ENCODE results near the gene ZNF205. TPM values are rescaled to one million over a fixed set of nuclear protein-coding genes. Genes with fewer than 3 reads are reported as not detected.

The ZNF205 gene
- total RNA-seq, 1 experiment from 2014 or later = 17.0 TPM

DNA sequence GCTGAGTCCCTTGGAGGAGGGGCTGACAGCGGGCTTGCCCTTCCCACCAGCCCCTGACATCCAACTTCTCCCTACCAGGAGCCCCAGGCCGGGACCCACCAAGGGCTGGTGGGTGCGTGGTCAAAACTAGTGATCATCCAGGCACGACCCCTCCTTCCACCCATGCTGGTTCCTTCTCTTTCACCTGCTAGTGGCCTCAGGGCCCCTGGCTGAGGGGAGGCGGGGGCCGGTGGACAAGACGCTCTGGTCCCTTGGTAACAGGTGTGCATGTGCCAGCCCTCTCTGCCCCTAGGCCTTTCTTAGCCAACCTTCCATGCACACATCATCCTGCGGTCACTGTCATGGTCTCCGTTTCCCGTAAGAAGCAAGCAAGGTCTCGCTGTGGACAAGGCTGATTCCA lies 30.8 kb downstream of the ZNF205 start:
- Histone ChIP-seq H3K4me2 (ENCODE audit: low read length) (no peak overlapping the region), H3K4me1 (ENCODE audit: control insufficient read depth in 1 of 2, insufficient read depth in 2 of 2, low read length in 2 of 2) (0 out of 4 replicates have a peak, but pooled peaks cover 0 to under 1% of the 10 kb centered on the region in 2 experiments), H4K20me1 (ENCODE audit: insufficient read depth) (no peaks in the 10 kb centered on the region), H3K27ac (ENCODE audit: low read depth, low read length) (no peak overlapping the region), H3K36me3 (ENCODE audit: control insufficient read depth in 1 of 2, insufficient read depth in 2 of 2, low read length in 2 of 2) (peaks cover 0 to 3% of the 10 kb centered on the region in 2 experiments; a peak in 1 of 4 replicates), H2AFZ (ENCODE audit: low read depth, low read length, poor library complexity, severe bottlenecking) (no peak overlapping the region), H3K79me2 (ENCODE audit: insufficient read depth, low read length) (no peaks in the 10 kb centered on the region), H3K27me3 (ENCODE audit: insufficient read depth, low read length) (no peaks in the 10 kb centered on the region), H3K9me3 (ENCODE audit: control insufficient read depth in 1 of 2, insufficient read depth in 1 of 2, low read depth in 1 of 2, low read length in 2 of 2) (no peaks in the 10 kb centered on the region), H3K9me2 (ENCODE audit: insufficient read depth) (no peaks in the 10 kb centered on the region), H3K9ac (ENCODE audit: low read length) (no peak overlapping the region), H3K4me3 (replicated peaks in 1 of 2; ENCODE audit: low read depth in 1 of 2, low read length in 2 of 2) (no peak overlapping the region)
- ChIA-PET CTCF (interaction anchor here (1.1 to 2.9 kb wide), 2 partner anchors 14 to 111 kb away, joined by 3 to 12 read pairs; no protein-coding TSS in a partner anchor), RAD21 (ENCODE audit: low non-redundant PET in 1 of 2, low total read pairs in 2 of 2, uncharacterized antibody in 2 of 2, unreplicated experiment in 2 of 2) (no interaction called here), POLR2A (interaction anchor here (1.3 kb wide), 1 partner anchor 8 kb away, joined by 6 read pairs; the partner anchor contains the start of gene ZNF213)
- no peak for ATAC-seq
- BruUV-seq (replicated peaks) = no TSS peak
- intact Hi-C loops (cut with micrococcal nuclease) = no loop called here
- TF ChIP-seq EZH2phosphoT487 (IDR thresholded peaks at IDR 0.05; ENCODE audit: borderline replicate concordance) (no peak), SIN3A (IDR thresholded peaks at IDR 0.05; ENCODE audit: low read depth) (no peak)
- TF ChIP-seq, protein P1, sequence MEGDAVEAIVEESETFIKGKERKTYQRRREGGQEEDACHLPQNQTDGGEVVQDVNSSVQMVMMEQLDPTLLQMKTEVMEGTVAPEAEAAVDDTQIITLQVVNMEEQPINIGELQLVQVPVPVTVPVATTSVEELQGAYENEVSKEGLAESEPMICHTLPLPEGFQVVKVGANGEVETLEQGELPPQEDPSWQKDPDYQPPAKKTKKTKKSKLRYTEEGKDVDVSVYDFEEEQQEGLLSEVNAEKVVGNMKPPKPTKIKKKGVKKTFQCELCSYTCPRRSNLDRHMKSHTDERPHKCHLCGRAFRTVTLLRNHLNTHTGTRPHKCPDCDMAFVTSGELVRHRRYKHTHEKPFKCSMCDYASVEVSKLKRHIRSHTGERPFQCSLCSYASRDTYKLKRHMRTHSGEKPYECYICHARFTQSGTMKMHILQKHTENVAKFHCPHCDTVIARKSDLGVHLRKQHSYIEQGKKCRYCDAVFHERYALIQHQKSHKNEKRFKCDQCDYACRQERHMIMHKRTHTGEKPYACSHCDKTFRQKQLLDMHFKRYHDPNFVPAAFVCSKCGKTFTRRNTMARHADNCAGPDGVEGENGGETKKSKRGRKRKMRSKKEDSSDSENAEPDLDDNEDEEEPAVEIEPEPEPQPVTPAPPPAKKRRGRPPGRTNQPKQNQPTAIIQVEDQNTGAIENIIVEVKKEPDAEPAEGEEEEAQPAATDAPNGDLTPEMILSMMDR (IDR thresholded peaks at IDR 0.05 in 2 of 3, conservative IDR thresholded peaks at IDR 0.05 in 1 of 3; ENCODE audit: borderline replicate concordance in 1 of 3, insufficient read depth in 1 of 3, low read depth in 2 of 3, low read length in 2 of 3) = no peak
- no peak for DNase-seq (ENCODE audit: low read depth, low spot score)

- no peaks in the 10 kb centered on the region for H3K9me2 ChIP-seq (ENCODE audit: insufficient read depth)
- ChIA-PET RAD21 (ENCODE audit: low non-redundant PET in 1 of 2, low total read pairs in 2 of 2, uncharacterized antibody in 2 of 2, unreplicated experiment in 2 of 2) (no interaction called here), CTCF (interaction anchor here (1.1 to 2.9 kb wide), 2 partner anchors 14 to 112 kb away, joined by 3 to 12 read pairs; no protein-coding TSS in a partner anchor), POLR2A (interaction anchor here (1.3 kb wide), 1 partner anchor 9 kb away, joined by 6 read pairs; the partner anchor contains the start of gene ZNF213)
- no peak overlapping the region; the same call in 1 of the 2 replicates for H3K27ac ChIP-seq (ENCODE audit: low read depth, low read length)
- intact Hi-C loops (cut with micrococcal nuclease) = no loop called here
- no peak overlapping the region for H3K4me2 ChIP-seq (ENCODE audit: low read length)
- no peak overlapping the region for H3K9ac ChIP-seq (ENCODE audit: low read length)
- H3K79me2 ChIP-seq (ENCODE audit: insufficient read depth, low read length) = no peaks in the 10 kb centered on the region
- no peaks in the 10 kb centered on the region for H4K20me1 ChIP-seq (ENCODE audit: insufficient read depth)
- no peak overlapping the region for H2AFZ ChIP-seq (ENCODE audit: low read depth, low read length, poor library complexity, severe bottlenecking)
- ATAC-seq (no peak), DNase-seq (ENCODE audit: low read depth, low spot score) (no peak)
- no TSS peak for BruUV-seq (replicated peaks)
- peaks cover 2 to 6% of the 10 kb centered on the region in 2 experiments for H3K4me1 ChIP-seq (ENCODE audit: control insufficient read depth in 1 of 2, insufficient read depth in 2 of 2, low read length in 2 of 2)
- no peaks in the 10 kb centered on the region for H3K27me3 ChIP-seq (ENCODE audit: insufficient read depth, low read length)
- no peak overlapping the region for H3K4me3 ChIP-seq (replicated peaks in 1 of 2; ENCODE audit: low read depth in 1 of 2, low read length in 2 of 2)
- no peaks in the 10 kb centered on the region for H3K9me3 ChIP-seq (ENCODE audit: control insufficient read depth in 1 of 2, insufficient read depth in 1 of 2, low read depth in 1 of 2, low read length in 2 of 2)
- H3K36me3 ChIP-seq (ENCODE audit: control insufficient read depth in 1 of 2, insufficient read depth in 2 of 2, low read length in 2 of 2) = peaks cover 0 to 3% of the 10 kb centered on the region in 2 experiments; a peak in 1 of 4 replicates
- TF ChIP-seq YY1 (IDR thresholded peaks at IDR 0.05; ENCODE audit: extremely low read depth, insufficient replicate concordance, low read depth, low read length) = no peak
Observed at GRCh38 chr16:3143598-3144320, 31.4 kb downstream of the ZNF205 start.
